Nucleus accumbens (tissue), 56 donors: ENCODE results near the gene SMTN.
A peak's percentile ranks its signal among the peaks of the same experiment; 100 is the strongest.
"Not testable (repeated sequence)": the region's sequence is repeated elsewhere in the genome, so short reads cannot be mapped to it uniquely, and the experiment has no call there.

Experiments used
- DNase-seq, 56 donors: peaks; one replicate each; lab custom pipeline; 2025; lab: John Stamatoyannopoulos, UW

Gene SMTN

GRCh38 chr22:31100762-31101525 is 19.8 kb downstream of the SMTN start:
- DNase-seq = no peak

DNA sequence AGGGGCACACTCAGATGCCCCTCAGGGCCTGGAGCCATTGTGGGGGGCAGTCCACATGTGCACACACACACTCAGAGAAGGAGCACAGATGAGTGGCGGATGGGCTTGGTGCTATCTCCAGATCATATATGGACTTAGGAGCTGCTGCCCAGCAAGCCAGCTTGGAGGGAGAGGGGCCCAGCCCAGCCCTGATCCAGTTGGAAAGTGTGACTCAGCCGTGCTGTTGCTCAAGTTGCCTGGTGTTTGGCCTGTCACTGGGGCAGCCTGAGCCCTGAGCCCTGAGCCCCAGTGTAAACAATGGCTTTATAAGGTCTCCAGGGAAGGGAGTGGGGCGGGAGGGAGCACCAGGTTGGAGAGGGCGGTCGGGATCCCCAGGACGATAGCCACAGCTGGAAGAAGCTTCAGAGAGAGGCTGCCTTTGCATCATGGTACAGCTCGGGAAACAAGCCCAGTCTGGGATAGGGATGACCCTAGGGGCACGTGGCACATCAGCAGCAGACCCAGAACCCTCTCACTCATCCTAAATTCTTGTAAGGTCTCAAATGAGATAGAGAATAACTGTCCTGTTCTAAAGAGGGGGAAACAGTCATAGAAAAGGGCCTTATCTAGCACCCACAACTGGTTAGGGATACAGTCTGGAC is 21.4 kb downstream of the SMTN start:
- no peak for DNase-seq

DNA sequence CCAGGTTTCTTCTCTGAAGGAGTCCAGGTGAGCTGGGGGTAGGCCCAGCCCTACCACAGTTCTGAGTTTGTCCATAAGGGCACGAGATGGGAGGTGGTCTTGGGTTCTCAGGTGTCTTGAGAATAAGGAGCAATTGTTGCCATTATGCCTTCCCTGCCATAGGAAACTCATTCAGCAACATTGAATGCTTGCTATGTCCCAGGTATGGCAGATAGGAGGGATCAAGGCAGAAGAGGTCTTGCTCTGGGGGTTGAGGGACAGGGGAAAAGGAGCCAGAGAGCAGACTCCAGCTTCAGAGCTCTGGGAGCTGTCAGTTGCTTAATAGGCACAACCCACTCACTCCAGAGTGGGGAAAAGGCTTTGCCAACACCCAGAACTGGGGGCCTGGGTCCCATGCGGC is 22.0 kb downstream of the SMTN start:
- no peak for DNase-seq

- no peak for DNase-seq
Observed at GRCh38 chr22:31103899-31104694, 23.0 kb downstream of the SMTN start.

- DNase-seq = no peak
Observed at GRCh38 chr22:31104869-31105268, 23.8 kb downstream of the SMTN start.

DNA sequence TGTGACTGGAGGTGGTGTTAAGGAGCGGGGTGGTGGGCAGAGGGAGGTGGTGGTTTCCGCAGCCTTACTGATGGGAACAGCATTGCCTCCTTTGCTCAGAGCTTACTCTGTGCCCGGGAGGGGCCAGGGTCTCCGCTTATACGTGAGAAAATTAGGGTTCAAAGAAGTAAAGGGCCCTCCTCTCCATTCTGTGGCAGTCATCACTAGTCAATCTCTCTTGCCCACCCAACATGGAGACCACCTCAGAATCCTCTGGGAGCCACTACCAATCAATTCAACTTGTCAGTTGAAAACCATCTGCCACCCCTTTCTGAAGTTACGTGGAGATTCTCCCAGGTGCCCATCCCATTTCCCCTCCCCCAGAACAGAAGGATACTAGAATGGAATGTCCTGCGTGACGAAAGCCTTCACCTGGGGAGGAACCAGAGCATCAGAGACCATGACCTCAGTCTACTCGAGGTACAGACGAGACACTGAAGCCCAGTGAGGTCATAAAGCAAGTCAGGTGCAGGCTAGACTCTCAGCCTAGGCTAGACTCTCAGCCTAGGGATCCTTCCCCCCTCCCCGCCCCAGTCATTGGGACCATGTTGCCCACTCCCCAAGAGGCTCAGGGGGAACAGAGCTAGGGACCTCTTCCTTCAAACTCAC is 24.3 kb downstream of the SMTN start:
- DNase-seq = no peak

- no peak for DNase-seq
Observed at GRCh38 chr22:31106001-31106571, 25.0 kb downstream of the SMTN start.

DNA sequence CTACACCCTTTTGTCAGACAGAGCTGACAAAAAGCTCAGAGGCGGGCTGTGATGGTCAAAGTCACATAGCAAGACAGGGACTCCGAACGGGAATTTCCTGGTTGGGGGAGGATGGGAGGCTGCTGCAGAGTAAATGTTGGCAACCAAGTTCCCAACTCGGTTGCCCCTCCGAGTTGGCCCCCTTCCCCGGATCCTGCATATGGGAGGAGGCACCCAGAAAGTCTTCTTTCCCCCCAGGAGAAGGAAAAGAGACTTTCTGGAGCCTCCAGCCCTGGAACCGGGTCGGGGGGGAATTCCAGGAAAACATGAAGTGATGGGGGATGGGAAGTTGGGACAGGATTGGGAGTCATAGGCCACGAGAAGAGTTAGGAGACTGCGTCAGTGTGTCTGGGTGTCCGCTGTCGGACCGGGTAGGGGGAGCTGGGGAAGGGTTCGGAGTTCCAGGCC is 25.6 kb downstream of the SMTN start:
- DNase-seq = peak in 1 of 56 donors; percentile 46

- peak; percentile 17 to 95 (median 84) for DNase-seq
Observed at GRCh38 chr22:31107178-31107893, 26.2 kb downstream of the SMTN start, which contains the start of gene SELENOM. Gene SELENOM (minus strand): TSS chr22:31107568. CDS start chr22:31107505, 63 bp downstream.

- no peak for DNase-seq
Observed at GRCh38 chr22:31107894-31108218, 26.7 kb downstream of the SMTN start.

DNA sequence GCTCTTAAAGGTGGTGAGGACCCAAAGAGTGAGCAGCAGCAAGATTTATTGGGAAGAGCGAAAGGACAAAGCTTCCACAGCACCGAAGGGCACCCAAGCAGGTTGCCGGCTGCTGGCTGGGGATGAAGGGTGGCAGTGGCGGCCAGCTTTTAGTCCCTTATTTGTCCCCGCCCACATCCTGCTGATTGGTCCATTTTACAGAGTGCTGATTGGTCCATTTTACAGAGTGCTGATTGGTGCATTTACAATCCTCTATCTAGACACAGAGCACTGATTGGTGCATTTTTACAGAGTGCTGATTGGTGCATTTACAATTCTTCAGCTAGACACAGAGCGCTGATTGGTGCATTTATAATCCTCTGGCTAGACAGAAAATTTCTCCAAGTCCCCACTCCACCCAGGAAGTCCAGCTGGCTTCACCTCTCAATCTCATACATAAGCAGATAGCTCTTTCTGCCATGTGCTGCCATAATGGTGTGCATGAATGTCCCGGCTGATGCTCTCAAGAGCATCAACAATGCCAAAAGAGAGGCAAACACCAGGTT is 31.5 kb downstream of the SMTN start:
- not testable (repeated sequence) for DNase-seq

DNA sequence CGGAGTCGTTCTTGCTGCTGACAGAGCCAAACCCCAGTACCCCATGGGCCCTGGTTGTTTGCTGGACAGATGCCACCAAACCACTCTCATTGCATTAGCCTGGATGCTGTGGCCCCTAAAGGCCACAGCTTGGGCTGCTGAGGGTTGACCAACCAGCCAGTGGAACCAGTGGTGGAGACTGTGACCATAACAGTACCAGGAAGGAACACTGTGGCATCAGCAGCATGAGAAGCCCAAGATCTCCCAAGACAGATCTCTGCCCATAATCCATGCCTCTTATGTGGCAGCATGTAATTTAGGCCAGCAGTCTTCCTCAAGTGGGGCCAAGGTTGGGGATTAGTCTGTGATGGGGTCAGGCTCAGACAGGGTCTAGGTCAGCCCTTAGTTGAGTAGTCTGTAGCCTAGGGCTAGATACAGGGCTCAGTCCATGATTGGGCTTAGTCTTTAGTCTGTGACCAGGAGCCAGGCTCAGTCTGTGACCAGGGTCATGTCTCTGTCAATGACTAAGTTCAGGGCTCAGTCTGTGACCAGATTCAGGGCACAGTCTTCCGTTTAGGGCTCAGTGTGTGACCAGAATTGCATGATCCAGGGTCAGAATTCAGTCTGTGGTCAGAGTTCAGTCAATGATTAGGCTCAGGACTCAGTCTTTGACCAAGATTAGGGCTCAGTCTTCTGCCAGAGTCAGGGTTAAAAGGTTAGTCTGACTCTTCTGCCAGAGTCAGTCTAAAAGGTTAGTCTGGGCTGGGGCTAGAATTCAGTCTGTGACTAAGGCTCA is 37.1 kb downstream of the SMTN start:
- DNase-seq = no peak

GRCh38 chr22:31119026-31119717 is 38.1 kb downstream of the SMTN start:
- DNase-seq = no peak

DNA sequence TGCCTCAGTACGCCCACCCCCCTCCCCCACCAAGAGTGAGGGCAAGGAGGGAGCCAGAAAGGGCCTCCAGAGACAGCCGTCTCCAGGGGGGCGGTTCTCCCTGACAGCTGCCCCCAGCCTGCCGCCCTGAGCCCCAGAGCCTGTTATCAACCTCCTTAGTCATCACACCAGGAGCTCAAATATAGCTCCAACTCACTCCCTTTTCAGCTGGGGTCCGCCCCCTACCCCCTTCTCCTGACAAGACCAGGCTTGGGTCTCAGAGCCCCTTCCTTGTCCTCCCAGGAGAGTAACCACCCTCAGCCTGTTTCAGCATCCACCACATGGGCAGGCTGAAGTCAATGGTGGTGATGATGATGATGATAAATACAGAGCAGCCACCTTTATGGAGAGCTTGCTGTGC is 39.1 kb downstream of the SMTN start:
- DNase-seq = no peak

DNA sequence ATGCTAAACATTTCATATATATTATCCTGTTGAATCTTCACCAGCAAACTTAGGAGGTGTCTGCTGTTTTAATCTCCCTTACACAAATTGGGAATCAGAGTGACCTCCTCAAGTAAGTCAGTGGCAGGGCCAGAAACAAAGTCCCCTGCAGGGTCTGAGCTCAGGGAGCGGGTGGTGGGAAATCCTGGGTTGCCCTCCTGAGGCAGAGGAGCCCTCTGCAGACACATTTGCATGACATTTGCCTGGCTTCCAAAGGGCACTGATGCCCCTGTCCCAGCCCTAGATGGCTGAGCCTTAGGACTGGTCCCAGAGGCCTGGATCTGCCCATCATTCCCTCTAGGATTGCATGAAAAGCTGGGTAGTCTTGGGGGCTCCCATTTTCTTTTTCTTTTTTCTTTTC is 39.5 kb downstream of the SMTN start:
- no peak for DNase-seq

- no peak for DNase-seq
Observed at GRCh38 chr22:31121403-31121802, 40.3 kb downstream of the SMTN start.

DNA sequence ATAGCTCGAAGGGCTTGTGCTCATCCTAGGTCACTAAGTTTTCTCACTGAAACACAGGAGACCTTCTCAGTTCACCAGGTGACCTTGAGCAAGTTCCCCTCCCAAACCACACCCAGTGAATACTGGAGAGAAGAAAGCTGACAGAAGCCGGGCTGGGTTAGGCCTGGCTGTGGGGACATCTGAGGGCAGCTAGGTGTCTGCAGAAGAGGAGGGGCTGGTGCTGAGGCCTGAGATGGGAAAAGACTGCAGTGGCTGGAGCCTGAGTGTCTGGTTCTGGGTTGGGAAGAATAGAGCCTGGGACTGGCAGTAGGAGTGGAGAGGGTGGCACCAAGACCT is 41.0 kb downstream of the SMTN start:
- no peak for DNase-seq
